Fibroblast of lung (primary cell): ENCODE data around the gene HAGH.

Experiments
- CTCF ChIP-seq, 2 donors: IDR thresholded peaks in 1 of 2; conservative IDR thresholded peaks in 1 of 2; 1 replicate in 1 of 2; 2 replicates in 1 of 2; pipeline ENCODE4 v1.5.1; 2011 to 2012; ENCODE audit warnings: low read length in 2 of 2, control low read depth in 1 of 2, inconsistent platforms in 1 of 2, low read depth in 1 of 2, mild to moderate bottlenecking in 1 of 2
- EZH2 ChIP-seq: IDR thresholded peaks from 2 replicates; pipeline ENCODE4 v1.5.1; 2012; ENCODE audit warnings: low read length, control low read depth, mild to moderate bottlenecking; ENCODE audit errors: missing control alignments

GRCh38 chr16:1780677-1781072 is 46.0 kb downstream of the HAGH start:
- TF ChIP-seq EZH2 (no peak), CTCF (conservative IDR thresholded peaks at IDR 0.05 in 1 of 2, IDR thresholded peaks at IDR 0.05 in 1 of 2; ENCODE audit: low read depth in 1 of 2, low read length in 2 of 2) (no peak)
